GM11168 (cell line): ENCODE results near the gene GRAPL.
"Not testable (repeated sequence)": the region's sequence is repeated elsewhere in the genome, so short reads cannot be mapped to it uniquely, and the experiment has no call there.

ENCODE experiments used
- in situ Hi-C: fragments of 300-500 bp; cut with MboI; formaldehyde crosslinking; loops from one replicate; pipeline ENCODE4 v1.12.0; 2022; ENCODE audit warnings: low sequenced_read_pairs; ENCODE audit not compliant: unreplicated experiment

GRAPL gene

DNA sequence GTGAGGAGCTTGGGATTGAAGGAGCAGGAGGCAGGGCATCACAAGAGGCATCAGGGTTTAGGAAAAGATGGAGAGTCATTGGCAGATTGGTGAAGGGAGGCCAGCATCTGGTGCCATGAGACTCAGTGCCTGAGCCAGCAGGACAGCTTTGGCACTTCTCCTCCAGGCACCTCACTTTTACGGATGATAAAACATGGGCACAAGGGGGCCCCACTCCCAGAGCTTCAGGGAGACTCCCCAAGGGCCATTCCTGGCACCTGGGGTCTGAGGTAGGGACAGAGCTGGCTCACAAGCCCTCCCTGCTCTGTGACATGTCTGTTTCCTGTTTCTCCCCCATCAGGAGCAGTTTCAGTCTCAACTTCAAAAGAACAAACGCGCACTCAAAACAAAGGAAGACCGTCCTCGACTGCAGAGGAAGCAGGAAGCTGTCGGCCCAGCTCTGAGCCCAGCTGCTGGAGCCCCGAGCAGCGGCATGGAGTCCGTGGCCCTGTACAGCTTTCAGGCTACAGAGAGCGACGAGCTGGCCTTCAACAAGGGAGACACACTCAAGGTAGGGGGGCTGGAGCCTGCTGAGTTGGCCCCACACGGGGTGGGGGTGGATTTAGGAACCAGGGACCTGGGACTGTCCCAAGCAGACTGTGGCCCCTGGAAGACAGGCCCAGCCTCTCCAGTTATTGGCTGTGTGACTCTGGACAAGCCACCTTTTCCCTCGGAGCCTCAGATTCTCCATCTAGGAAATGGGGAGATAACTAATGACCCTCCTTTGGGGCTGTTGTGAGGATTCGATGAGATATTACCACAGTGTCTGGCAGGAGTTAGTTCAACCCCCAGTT lies at the start of gene GRAPL:
TSS of gene GRAPL (plus strand) at position 442 of the 833 bp plus-strand sequence. CDS start at position 473, 31 bp downstream.
- in situ Hi-C loops = not testable (repeated sequence)

DNA sequence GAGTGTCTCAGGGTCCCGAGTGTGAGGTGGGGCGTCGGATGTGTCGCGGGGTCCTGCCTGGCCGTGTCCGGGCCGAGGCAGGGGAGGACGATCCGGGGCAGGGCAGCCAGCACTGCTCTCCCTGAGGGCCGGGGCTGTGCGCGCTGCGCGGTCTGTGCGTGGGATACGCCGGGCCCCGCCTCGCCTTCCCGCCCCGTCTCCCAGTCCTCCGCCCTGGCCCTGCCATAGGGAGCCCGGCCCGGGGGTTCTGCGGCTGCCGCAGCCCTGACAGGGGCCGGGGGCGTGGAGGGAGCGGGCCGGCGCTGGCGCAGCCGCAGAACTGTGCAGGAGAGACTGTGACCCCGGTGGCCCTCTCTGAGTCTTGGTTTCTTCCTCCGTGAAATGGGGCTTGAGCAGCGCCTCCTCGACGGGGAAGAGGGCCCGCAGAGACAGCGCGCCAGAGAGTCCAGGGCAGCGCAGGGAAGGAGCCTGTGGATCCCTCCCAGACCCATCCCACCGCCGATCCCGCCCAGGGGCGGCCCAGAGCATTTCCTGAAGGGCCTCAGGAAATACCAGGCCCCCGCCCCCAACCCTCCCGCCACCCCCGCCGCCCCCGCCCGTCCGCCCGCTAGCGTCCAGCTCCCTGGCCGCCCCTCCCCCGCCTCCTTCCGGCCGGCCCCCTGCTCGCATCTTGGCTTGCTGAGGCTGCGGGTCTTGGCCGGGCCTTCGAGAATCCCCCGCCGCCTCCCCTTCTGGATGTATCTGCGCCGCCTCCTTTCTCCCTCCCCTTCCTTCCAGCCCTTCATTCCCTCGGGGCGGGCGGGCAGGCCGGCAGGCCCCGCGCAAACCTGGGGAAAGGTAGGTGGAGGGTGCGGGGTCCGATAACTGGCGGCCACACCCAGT lies 38.3 kb upstream of the GRAPL start:
- in situ Hi-C loops = loop anchor here (25.0 kb wide), 1 partner anchor 248 kb away; no protein-coding TSS in a partner anchor

DNA sequence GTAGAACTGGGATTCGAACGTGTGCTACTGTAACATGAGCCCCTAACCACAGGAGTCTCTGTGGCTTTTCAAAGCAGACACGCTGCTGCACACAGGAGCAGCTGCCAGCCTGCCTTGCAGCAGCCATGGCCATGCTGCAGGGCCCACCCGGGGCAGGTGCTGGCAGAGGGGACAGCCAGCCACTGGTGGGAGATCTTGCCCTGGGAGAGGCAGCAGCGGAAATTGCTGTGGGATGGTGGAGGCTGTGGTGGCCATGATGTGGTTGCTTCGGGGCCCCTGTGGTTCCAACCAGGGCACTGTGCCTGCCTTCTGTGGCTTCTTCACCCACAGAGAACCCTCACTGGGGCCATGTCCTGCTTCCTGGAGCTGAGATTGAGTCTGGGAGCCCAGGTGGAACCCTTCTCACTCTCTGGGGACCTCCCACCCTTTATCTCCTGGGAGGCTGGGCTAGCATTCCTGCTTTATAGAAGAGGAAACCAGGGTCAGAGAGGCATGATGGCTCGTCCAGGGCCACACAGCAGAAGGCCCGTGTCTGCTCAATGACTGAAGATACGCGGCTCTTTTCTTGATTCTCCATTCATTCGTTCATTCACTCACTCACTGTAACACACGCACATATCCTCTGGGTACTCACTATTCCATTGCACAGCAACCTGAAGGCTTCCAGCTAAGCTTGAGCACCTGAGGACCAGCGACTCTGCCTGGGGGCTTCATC lies 37.2 kb upstream of the GRAPL start:
- in situ Hi-C loops = loop anchor here (25.0 kb wide), 1 partner anchor 247 kb away; no protein-coding TSS in a partner anchor

- in situ Hi-C loops = loop anchor here (25.0 kb wide), 1 partner anchor 244 kb away; no protein-coding TSS in a partner anchor
These were observed 34.4 kb upstream of the GRAPL start for GRCh38 chr17:19092737-19093683.

GRCh38 chr17:19093684-19094438 lies 33.5 kb upstream of the GRAPL start:
- in situ Hi-C loops = loop anchor here (25.0 kb wide), 1 partner anchor 243 kb away; no protein-coding TSS in a partner anchor

DNA sequence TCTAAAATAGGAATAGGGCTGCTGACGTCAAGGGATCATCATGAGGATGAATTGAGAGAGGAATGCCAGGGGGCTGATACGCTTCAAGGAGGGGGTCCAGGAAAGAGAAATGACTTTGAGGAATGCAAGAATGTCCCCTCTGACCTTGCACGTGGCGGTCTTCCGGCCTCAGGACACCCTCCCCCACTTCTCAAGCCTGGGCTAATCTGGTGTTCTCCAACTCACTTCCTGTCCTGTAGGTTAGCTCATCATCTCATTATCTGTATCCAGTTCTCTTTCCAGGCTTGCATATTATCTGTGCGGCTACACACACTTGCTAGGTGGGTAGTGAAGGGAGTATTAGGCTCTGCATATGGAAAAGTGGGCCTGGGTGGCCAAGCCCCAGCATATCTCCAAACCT lies 18.9 kb upstream of the GRAPL start:
- in situ Hi-C loops = not testable (repeated sequence)

GRCh38 chr17:19110189-19111097 lies 16.9 kb upstream of the GRAPL start:
- in situ Hi-C loops = not testable (repeated sequence)

DNA sequence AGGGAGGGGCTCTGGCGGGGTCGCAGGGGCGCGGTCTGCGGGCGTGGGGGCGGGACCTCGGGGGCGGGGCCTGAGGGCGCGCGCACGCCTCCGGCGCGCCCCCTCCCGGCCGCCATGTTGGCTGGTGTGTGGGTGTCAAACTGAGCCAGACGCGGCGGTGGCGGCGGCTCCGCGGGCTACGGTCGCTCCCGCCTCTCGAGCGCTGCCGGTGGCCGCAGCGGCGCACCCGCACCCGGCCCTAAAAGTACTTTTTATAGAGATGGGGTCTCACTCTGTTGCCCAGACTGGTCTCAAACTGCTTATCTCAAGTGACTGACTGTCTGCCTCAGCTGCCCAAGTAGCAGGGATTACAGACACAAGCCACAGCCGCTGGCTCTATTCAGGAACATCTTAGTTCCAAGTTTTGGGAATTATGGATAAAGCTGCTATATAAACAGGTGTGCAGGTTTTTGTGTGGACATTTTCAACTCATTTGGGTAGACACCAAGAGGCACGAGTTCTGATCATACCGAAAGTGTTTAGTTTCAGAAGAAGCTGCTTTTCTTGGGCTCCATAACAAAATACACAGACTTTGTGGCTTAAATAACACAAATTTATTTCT lies 16.2 kb upstream of the GRAPL start:
- in situ Hi-C loops = not testable (repeated sequence)

DNA sequence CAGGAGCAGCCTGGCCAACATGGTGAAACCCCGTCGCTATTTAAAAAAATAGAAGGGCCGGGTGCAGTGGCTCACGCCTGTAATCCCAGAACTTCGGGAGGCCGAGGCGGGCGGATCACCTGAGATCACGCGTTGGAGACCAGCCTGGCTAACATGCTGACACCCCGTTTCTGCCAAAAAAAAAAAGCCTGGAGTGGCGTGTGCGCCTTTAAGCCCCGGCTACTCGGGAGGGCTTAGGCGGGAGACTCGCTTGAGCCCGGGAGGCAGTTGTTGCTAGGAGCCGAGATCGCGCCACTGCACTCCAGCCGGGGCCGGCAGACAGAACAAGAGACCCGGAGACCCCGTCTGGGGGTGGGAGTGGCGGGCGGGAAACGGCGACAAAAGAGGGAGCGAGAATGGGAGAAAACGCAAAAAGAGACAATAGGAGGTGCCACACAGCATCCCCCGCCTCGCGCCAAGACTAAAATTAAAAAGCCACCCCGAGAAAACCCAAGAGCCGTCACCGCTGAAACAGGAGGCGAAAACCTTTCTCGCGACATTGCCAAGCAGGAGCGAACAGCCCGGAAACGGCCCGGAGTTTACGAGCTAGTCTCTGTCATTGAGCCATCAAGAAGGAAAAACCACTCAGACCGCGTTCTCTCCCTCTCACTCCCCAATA lies 15.5 kb upstream of the GRAPL start:
- in situ Hi-C loops = not testable (repeated sequence)

DNA sequence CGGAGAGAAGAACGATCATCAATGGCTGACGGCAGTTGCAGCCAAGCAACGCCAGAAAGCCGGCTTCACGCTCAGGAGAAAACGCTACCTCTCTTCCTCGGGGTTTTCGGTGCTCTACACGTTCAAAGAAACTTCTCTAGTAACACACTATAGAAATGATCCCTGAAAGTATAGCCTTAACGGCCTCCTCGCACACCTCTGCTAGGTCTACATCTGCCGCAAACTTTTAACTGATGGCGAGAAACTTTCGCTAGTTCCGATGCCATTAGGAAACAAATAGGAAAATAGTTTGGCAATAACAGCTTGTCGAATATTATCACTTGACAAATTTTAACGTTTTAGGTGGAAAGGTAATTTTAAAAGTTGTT lies 14.9 kb upstream of the GRAPL start:
- in situ Hi-C loops = not testable (repeated sequence)

DNA sequence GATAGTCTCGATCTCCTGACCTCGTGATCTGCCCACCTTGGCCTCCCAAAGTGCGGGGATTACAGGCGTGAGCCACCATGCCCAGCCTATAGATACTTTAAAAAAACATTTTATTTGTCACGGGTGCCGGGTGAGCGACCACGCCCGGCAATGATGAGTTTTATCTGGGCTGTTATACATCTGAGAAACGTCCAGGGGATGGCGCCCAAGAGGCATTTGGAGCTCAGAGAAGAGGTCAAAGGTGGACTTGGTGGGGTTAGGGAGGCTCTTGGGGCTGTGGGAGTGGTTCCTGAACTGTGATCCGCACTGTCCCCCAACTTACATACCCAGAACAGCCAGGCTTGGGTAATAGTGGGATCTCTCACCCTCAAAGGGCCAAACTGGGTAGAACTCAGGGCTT lies 8.7 kb upstream of the GRAPL start:
- in situ Hi-C loops = not testable (repeated sequence)

DNA sequence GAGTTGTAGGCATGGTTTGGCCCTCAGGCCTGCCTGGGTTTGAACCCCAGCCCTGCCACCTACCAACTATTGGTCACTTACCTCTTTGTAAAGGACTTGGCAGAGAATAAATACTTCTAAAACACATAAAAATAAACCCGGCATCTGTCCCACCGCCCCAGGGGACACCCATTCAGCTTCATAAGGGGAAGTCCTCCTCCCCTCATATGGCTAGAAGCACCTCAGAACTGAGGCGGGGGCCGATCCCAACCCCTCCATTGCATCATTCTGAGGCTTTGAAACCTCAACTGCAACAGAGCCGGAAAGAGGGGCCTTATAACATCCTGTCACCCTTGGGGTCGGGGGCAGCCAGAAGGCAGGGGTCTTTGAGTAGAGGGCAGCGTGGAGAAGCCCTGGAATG lies 2.1 kb upstream of the GRAPL start:
- in situ Hi-C loops = not testable (repeated sequence)

GRCh38 chr17:19129500-19129899 lies 2.1 kb downstream of the GRAPL start:
- in situ Hi-C loops = not testable (repeated sequence)

- in situ Hi-C loops = not testable (repeated sequence)
These were observed 3.7 kb downstream of the GRAPL start for GRCh38 chr17:19131108-19131507.

DNA sequence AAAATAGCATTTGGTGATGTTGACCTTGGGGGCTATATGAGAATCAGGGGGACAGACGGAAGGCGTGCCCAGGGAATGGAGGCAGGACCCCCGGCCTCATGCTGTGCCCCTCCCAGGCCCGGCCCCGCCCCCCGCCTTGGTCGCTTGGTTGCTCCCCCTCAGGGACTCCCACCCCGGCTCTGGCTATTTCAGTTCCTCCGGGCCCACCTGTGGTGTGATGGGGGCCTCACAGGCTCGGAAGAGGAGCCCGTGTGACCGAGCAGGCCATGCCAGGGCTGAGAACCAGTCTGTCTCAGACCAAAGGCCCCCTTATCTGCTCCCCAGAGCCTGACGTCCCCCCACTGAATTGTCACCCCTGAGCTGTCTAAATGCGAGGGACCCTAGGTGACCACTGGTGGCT lies 4.4 kb downstream of the GRAPL start:
- in situ Hi-C loops = not testable (repeated sequence)

- in situ Hi-C loops = not testable (repeated sequence)
These were observed 6.4 kb downstream of the GRAPL start for GRCh38 chr17:19133793-19134192.

- in situ Hi-C loops = not testable (repeated sequence)
These were observed 8.0 kb downstream of the GRAPL start for GRCh38 chr17:19135391-19135790.
